Measurements from ENCODE around the gene BRWD1.

DNA sequence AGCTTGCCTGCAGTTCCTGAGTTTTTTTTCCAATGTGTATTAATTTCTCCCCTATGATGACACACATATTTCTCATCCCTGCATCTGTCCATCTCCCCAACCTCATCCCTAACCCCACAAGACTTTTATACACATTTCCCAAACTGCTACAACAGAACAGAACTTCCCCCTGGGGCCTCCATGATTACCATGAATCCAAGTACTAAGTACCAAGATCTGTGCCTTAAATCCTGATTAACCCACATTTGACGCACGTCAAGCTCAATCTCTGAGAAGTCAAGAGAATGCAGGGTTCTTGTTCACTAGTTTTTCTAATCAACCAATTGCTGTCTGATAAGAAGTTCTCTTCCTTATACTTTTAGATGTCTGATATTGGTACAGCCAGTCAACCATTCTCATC, 25.8 kb upstream of the BRWD1 start:
- TF ChIP-seq EP300 (IDR thresholded peaks at IDR 0.05) (no peak), POLR2A (IDR thresholded peaks at IDR 0.05; ENCODE audit: low read length) (no peak)
- TF ChIP-seq, protein P1, sequence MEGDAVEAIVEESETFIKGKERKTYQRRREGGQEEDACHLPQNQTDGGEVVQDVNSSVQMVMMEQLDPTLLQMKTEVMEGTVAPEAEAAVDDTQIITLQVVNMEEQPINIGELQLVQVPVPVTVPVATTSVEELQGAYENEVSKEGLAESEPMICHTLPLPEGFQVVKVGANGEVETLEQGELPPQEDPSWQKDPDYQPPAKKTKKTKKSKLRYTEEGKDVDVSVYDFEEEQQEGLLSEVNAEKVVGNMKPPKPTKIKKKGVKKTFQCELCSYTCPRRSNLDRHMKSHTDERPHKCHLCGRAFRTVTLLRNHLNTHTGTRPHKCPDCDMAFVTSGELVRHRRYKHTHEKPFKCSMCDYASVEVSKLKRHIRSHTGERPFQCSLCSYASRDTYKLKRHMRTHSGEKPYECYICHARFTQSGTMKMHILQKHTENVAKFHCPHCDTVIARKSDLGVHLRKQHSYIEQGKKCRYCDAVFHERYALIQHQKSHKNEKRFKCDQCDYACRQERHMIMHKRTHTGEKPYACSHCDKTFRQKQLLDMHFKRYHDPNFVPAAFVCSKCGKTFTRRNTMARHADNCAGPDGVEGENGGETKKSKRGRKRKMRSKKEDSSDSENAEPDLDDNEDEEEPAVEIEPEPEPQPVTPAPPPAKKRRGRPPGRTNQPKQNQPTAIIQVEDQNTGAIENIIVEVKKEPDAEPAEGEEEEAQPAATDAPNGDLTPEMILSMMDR (IDR thresholded peaks at IDR 0.05) = no peak
- TF ChIP-seq, protein P2, sequence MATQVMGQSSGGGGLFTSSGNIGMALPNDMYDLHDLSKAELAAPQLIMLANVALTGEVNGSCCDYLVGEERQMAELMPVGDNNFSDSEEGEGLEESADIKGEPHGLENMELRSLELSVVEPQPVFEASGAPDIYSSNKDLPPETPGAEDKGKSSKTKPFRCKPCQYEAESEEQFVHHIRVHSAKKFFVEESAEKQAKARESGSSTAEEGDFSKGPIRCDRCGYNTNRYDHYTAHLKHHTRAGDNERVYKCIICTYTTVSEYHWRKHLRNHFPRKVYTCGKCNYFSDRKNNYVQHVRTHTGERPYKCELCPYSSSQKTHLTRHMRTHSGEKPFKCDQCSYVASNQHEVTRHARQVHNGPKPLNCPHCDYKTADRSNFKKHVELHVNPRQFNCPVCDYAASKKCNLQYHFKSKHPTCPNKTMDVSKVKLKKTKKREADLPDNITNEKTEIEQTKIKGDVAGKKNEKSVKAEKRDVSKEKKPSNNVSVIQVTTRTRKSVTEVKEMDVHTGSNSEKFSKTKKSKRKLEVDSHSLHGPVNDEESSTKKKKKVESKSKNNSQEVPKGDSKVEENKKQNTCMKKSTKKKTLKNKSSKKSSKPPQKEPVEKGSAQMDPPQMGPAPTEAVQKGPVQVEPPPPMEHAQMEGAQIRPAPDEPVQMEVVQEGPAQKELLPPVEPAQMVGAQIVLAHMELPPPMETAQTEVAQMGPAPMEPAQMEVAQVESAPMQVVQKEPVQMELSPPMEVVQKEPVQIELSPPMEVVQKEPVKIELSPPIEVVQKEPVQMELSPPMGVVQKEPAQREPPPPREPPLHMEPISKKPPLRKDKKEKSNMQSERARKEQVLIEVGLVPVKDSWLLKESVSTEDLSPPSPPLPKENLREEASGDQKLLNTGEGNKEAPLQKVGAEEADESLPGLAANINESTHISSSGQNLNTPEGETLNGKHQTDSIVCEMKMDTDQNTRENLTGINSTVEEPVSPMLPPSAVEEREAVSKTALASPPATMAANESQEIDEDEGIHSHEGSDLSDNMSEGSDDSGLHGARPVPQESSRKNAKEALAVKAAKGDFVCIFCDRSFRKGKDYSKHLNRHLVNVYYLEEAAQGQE (IDR thresholded peaks at IDR 0.05) = no peak
- TF ChIP-seq, protein P3, sequence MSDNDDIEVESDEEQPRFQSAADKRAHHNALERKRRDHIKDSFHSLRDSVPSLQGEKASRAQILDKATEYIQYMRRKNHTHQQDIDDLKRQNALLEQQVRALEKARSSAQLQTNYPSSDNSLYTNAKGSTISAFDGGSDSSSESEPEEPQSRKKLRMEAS (IDR thresholded peaks at IDR 0.05) = no peak

Measured in A549 (cell line).